ENCODE results near the gene PSMB3. TPM values are rescaled to one million over a fixed set of nuclear protein-coding genes. Genes with fewer than 3 reads are reported as not detected.

The PSMB3 gene
- total and polyA plus RNA-seq, 10 donors, result 119 to 235 (median 172) TPM

- no peaks in the 10 kb centered on the region for H3K27me3 ChIP-seq (replicated peaks in 1 of 7)
- intact Hi-C loops (cut with DNase I; ENCODE audit: low total_unique reads), result no loop called here
- H3K4me3 ChIP-seq, result no peak overlapping the region
- DNase-seq, result no peak
- no peak for TF ChIP-seq POLR2A (IDR thresholded peaks at IDR 0.05)
- TF ChIP-seq, protein P1, sequence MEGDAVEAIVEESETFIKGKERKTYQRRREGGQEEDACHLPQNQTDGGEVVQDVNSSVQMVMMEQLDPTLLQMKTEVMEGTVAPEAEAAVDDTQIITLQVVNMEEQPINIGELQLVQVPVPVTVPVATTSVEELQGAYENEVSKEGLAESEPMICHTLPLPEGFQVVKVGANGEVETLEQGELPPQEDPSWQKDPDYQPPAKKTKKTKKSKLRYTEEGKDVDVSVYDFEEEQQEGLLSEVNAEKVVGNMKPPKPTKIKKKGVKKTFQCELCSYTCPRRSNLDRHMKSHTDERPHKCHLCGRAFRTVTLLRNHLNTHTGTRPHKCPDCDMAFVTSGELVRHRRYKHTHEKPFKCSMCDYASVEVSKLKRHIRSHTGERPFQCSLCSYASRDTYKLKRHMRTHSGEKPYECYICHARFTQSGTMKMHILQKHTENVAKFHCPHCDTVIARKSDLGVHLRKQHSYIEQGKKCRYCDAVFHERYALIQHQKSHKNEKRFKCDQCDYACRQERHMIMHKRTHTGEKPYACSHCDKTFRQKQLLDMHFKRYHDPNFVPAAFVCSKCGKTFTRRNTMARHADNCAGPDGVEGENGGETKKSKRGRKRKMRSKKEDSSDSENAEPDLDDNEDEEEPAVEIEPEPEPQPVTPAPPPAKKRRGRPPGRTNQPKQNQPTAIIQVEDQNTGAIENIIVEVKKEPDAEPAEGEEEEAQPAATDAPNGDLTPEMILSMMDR (IDR thresholded peaks at IDR 0.05 in 8 of 11, conservative IDR thresholded peaks at IDR 0.05 in 3 of 11), result no peak
- no peak for TF ChIP-seq POLR2AphosphoS5 (IDR thresholded peaks at IDR 0.05)
- WGBS, 5 donors, result 94 to 99% (median 97%) methylated on average over 8 to 10 of the region's 10 CpGs
- H3K36me3 ChIP-seq, result peaks cover 5 to 100% (median 91%) of the 10 kb centered on the region in 6 donors
- no peaks in the 10 kb centered on the region for H3K9me3 ChIP-seq
- H3K27ac ChIP-seq, result no peak overlapping the region
- peaks cover 0 to 57% (median 13%) of the 10 kb centered on the region in 6 donors for H3K4me1 ChIP-seq
Observed at GRCh38 chr17:38712593-38712992, 39.9 kb upstream of the PSMB3 start.

DNA sequence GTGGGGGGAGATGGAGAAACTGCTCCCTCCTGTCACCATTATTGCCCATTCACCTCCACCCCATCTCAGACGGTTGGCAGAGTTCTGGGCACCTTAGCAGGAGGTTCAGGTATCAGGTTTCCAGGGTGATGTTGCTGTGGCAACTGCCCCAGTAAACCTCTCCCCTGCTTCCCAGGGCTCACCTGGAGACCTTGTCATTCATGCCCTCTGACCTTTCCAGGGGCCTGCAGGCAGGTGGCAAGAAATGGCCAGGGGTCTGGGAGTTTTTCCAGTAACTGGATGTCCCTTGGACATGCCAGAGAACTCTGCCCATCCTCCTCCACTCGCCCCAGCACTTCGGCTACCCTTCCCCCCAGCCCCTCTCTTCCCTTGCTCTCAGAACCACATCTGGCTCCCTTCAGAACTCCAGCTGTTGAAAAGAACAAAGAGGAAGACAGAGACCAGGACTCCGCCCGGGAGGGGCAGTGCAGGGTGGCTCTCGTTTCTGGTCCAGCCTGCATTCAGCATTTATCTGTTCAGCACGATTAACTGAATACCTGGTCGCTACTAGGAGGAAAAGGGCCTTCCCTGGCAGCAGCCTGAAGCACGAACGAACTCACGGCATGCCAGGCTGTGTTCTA lies 39.0 kb upstream of the PSMB3 start:
- Histone ChIP-seq H3K36me3 (peaks cover 5 to 100% (median 95%) of the 10 kb centered on the region in 6 donors), H3K4me3 (no peak overlapping the region), H3K27me3 (replicated peaks in 1 of 7) (no peaks in the 10 kb centered on the region), H3K4me1 (peaks cover 0 to 51% (median 5%) of the 10 kb centered on the region in 6 donors), H3K9me3 (no peaks in the 10 kb centered on the region), H3K27ac (no peak overlapping the region)
- no peak for DNase-seq
- TF ChIP-seq, protein P1 (IDR thresholded peaks at IDR 0.05 in 8 of 11, conservative IDR thresholded peaks at IDR 0.05 in 3 of 11), result no peak
- TF ChIP-seq POLR2A (IDR thresholded peaks at IDR 0.05) (no peak), POLR2AphosphoS5 (IDR thresholded peaks at IDR 0.05) (no peak)
- intact Hi-C loops (cut with DNase I; ENCODE audit: low total_unique reads), result no loop called here
- 85 to 92% (median 86%) methylated on average over 11 of the region's 11 CpGs for WGBS, 5 donors

DNA sequence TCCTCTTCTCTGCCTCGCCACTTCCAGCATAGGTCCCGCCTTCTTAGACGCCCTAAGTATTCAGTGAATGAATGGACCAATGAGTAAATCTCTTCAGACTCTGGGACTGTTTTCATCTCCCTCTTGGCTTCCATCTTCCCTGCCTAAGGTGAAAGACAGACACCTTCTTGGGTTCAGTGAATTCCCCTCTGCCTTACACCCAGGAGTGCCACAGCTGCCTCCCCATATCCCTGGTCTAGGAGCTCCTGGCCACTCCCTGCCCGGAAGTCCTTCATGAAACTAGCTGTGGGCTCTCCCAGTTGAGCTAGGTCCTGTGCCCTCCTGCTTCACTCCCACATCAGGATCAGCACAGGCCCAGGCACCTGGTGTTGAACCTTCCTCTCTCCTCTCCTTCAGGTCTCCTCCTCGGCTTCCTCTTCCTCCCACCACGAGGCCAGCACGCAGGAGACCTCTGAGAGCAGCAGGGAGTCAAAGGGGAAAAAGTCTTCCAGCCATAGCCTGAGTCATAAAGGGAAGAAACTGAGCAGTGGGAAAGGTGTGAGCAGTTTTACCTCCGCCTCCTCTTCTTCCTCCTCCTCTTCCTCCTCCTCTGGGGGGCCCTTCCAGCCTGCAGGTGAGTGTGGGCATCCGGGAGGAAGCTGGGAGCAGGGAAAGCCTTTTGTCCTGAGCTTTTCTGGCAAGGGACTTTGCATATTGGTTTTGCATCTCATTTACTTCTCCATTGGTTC lies 37.2 kb upstream of the PSMB3 start:
- intact Hi-C loops (cut with DNase I; ENCODE audit: low total_unique reads), result no loop called here
- Histone ChIP-seq H3K27ac (peak overlapping the region in 1 of 8 donors; percentile 38), H3K4me1 (peaks cover 0 to 47% (median 0%) of the 10 kb centered on the region in 6 donors), H3K9me3 (no peaks in the 10 kb centered on the region), H3K36me3 (peaks cover 5 to 100% (median 94%) of the 10 kb centered on the region in 6 donors), H3K27me3 (replicated peaks in 1 of 7) (no peaks in the 10 kb centered on the region), H3K4me3 (no peak overlapping the region)
- 74 to 85% (median 77%) methylated on average over 9 of the region's 9 CpGs for WGBS, 5 donors
- TF ChIP-seq, protein P1 (IDR thresholded peaks at IDR 0.05 in 8 of 11, conservative IDR thresholded peaks at IDR 0.05 in 3 of 11), result no peak
- TF ChIP-seq POLR2A (IDR thresholded peaks at IDR 0.05), result no peak
- peak in 1 of 3 donors; percentile 45 for TF ChIP-seq POLR2AphosphoS5 (IDR thresholded peaks at IDR 0.05)
- DNase-seq, result no peak

GRCh38 chr17:38716368-38717005 lies 36.1 kb upstream of the PSMB3 start:
- 91 to 95% (median 95%) methylated on average over 12 to 18 of the region's 18 CpGs for WGBS, 5 donors

More at GRCh38 chr17:38716368-38717005, 36.1 kb upstream of the PSMB3 start:
- peaks cover 5 to 100% (median 97%) of the 10 kb centered on the region in 6 donors for H3K36me3 ChIP-seq
- TF ChIP-seq POLR2A (IDR thresholded peaks at IDR 0.05), result no peak
- TF ChIP-seq, protein P1 (IDR thresholded peaks at IDR 0.05 in 8 of 11, conservative IDR thresholded peaks at IDR 0.05 in 3 of 11), result no peak
- peak; percentile 4 to 50 (median 10) for TF ChIP-seq POLR2AphosphoS5 (IDR thresholded peaks at IDR 0.05)
- no peak overlapping the region for H3K4me3 ChIP-seq
- H3K27me3 ChIP-seq (replicated peaks in 1 of 7), result no peaks in the 10 kb centered on the region
- intact Hi-C loops (cut with DNase I; ENCODE audit: low total_unique reads), result no loop called here
- H3K27ac ChIP-seq, result peak overlapping the region in 1 of 8 donors; percentile 26
- peaks cover 0 to 47% (median under 1%) of the 10 kb centered on the region in 6 donors for H3K4me1 ChIP-seq
- no peaks in the 10 kb centered on the region for H3K9me3 ChIP-seq
- no peak for DNase-seq

Data from spleen (tissue), 11 donors.